PC-9 (cell line): ENCODE measurements around the gene GSPT1. TPM values are rescaled to one million over a fixed set of nuclear protein-coding genes. Genes with fewer than 3 reads are reported as not detected.
"Not testable (repeated sequence)": the region's sequence is repeated elsewhere in the genome, so short reads cannot be mapped to it uniquely, and the experiment has no call there.

Experiments
- BruUV-seq: library from RNA; stranded (reverse); fragments of 400-500 nt; replicated peaks from 2 replicates; lab custom pipeline; 2021; lab: Mats Ljungman, UMichigan
- CTCF ChIA-PET: fragments of 300-600 bp; sonication (Branson Sonifier 250); formaldehyde crosslinking; loops from one replicate; lab custom pipeline; 2022; ENCODE audit warnings: antibody characterized with exemption; lab: Charles Lee
- POLR2A ChIA-PET: fragments of 300-600 bp; sonication (Branson Sonifier 250); formaldehyde crosslinking; loops from one replicate; lab custom pipeline; 2022; ENCODE audit warnings: antibody characterized with exemption; ENCODE audit not compliant: unreplicated experiment; lab: Charles Lee
- DNase-seq, 2 experiments: peaks; one replicate each; pipeline versions ENCODE4 v3.0.0 to v3.0.0-alpha.2; 2015 to 2022; ENCODE audit warnings: mixed read lengths in 1 of 2
- H2AFZ ChIP-seq: fragments of 200-600 bp; sonication (generic); 2 replicates; pipeline ENCODE4 v1.8.1; 2017; ENCODE audit warnings: antibody characterized with exemption
- H3F3A ChIP-seq: fragments of 200-600 bp; sonication (generic); 2 replicates; pipeline ENCODE4 v1.8.1; 2017; ENCODE audit warnings: antibody characterized with exemption, mild to moderate bottlenecking, low read depth; ENCODE audit not compliant: insufficient read depth
- H3K27ac ChIP-seq: fragments of 200-600 bp; sonication (generic); 2 replicates; pipeline ENCODE4 v1.6.1; 2016; ENCODE audit warnings: mixed run types
- H3K27me3 ChIP-seq: fragments of 200-600 bp; sonication (generic); 2 replicates; pipeline ENCODE4 v1.6.1; 2016; ENCODE audit warnings: low read depth, mixed run types; ENCODE audit not compliant: insufficient read depth
- H3K36me3 ChIP-seq: fragments of 200-600 bp; sonication (generic); 2 replicates; pipeline ENCODE4 v1.6.1; 2016; ENCODE audit warnings: low read depth, mixed run types
- H3K4me1 ChIP-seq: fragments of 200-600 bp; sonication (generic); replicated peaks from 2 replicates; pipeline ENCODE4 v1.6.1; 2016; ENCODE audit warnings: mixed run types; ENCODE audit not compliant: insufficient read depth
- H3K4me2 ChIP-seq: fragments of 200-600 bp; sonication (generic); 2 replicates; pipeline ENCODE4 v1.6.1; 2017; ENCODE audit warnings: mixed run types
- H3K4me3 ChIP-seq: fragments of 200-600 bp; sonication (generic); 2 replicates; pipeline ENCODE4 v1.6.1; 2016; ENCODE audit warnings: mixed run types
- H3K79me2 ChIP-seq: fragments of 200-600 bp; sonication (generic); 2 replicates; pipeline ENCODE4 v1.6.1; 2017; ENCODE audit warnings: low read depth, mixed run types
- H3K9me2 ChIP-seq: fragments of 200-600 bp; sonication (generic); 2 replicates; pipeline ENCODE4 v1.8.1; 2017; ENCODE audit warnings: mild to moderate bottlenecking; ENCODE audit not compliant: insufficient read depth
- H3K9me3 ChIP-seq: fragments of 200-600 bp; sonication (generic); 2 replicates; pipeline ENCODE4 v1.8.1; 2016; ENCODE audit warnings: low read depth; ENCODE audit not compliant: insufficient read depth
- H4K20me1 ChIP-seq: fragments of 200-600 bp; sonication (generic); 2 replicates; pipeline ENCODE4 v1.8.1; 2017; ENCODE audit not compliant: insufficient read depth
- CTCF ChIP-seq: fragments of 200-600 bp; sonication (generic); conservative IDR thresholded peaks from 2 replicates; pipeline ENCODE4 v1.6.1; 2017; ENCODE audit warnings: mixed run types, antibody characterized with exemption, mild to moderate bottlenecking, moderate library complexity
- EZH2 ChIP-seq: fragments of 200-600 bp; sonication (generic); IDR thresholded peaks from 2 replicates; pipeline ENCODE4 v1.8.0; 2017; ENCODE audit warnings: antibody characterized with exemption, low read depth
- intact Hi-C: fragments of 100-400 bp; cut with micrococcal nuclease; formaldehyde crosslinking; loops from one replicate; pipeline ENCODE4 v1.10.0; 2022; ENCODE audit not compliant: unreplicated experiment
- total RNA-seq: library from RNA; stranded (reverse); gene quantifications from 2 replicates; pipeline ENCODE4 v1.2.3, GENCODE V29; 2021

GSPT1 gene
- total RNA-seq, 1 experiment from 2014 or later: 161 TPM

GRCh38 chr16:11924046-11924445, 8.3 kb upstream of the GSPT1 start:
- H3K27me3 ChIP-seq, H3K27ac ChIP-seq, CTCF ChIA-PET, H3F3A ChIP-seq, DNase-seq, H3K36me3 ChIP-seq, H2AFZ ChIP-seq, H4K20me1 ChIP-seq, H3K4me3 ChIP-seq, intact Hi-C loops, BruUV-seq, H3K4me2 ChIP-seq, H3K4me1 ChIP-seq, H3K9me3 ChIP-seq, H3K9me2 ChIP-seq, H3K79me2 ChIP-seq: not testable (repeated sequence)
- POLR2A ChIA-PET: interaction anchor here (0.7 kb wide), 1 partner anchor 101 kb away, joined by 12 read pairs; no protein-coding TSS in a partner anchor

- peaks cover 38% of the 10 kb centered on the region for H3K79me2 ChIP-seq
- peaks cover 17% of the 10 kb centered on the region; the same call in 1 of the 2 replicates for H3F3A ChIP-seq
- peaks cover 30% of the 10 kb centered on the region for H4K20me1 ChIP-seq
- H3K9me2 ChIP-seq: no peaks in the 10 kb centered on the region
- no peaks in the 10 kb centered on the region for H3K36me3 ChIP-seq
- ChIA-PET CTCF (interaction anchor here (0.7 to 0.8 kb wide), 3 partner anchors 56 to 152 kb away, joined by 3 to 4 read pairs (median 4); no protein-coding TSS in a partner anchor), POLR2A (interaction anchor here (0.7 kb wide), 1 partner anchor 133 kb away, joined by 4 read pairs; no protein-coding TSS in a partner anchor)
- intact Hi-C loops: loop anchor here (2.0 to 5.0 kb wide), 3 partner anchors 61 to 174 kb away; partner anchors contain the start of genes SNX29 and TXNDC11
- H2AFZ ChIP-seq: peak overlapping the region; percentile 85
- TF ChIP-seq CTCF (no peak), EZH2 (no peak)
- H3K4me3 ChIP-seq: peak overlapping the region; percentile 72
- peak overlapping the region; percentile 97 for H3K27ac ChIP-seq
- BruUV-seq: TSS peak; percentile 87
- peaks cover 34% of the 10 kb centered on the region for H3K4me1 ChIP-seq
- no peaks in the 10 kb centered on the region for H3K9me3 ChIP-seq
- no peaks in the 10 kb centered on the region for H3K27me3 ChIP-seq
- DNase-seq: peak; percentile 70 to 98
- peak overlapping the region; percentile 86 for H3K4me2 ChIP-seq
Observed at GRCh38 chr16:11916524-11917285, 949 bp upstream of the GSPT1 start.

- 0 out of 2 replicates have a peak, but pooled peaks cover 4% of the 10 kb centered on the region for H3K36me3 ChIP-seq
- H3F3A ChIP-seq: peaks cover 17% of the 10 kb centered on the region; the same call in 1 of the 2 replicates
- H2AFZ ChIP-seq: peak overlapping the region; percentile 70; the same call in 1 of the 2 replicates
- ChIA-PET POLR2A (interaction anchor here (0.5 to 0.9 kb wide), 4 partner anchors 48 to 540 kb away, joined by 3 to 7 read pairs (median 4); partner anchors contain the start of gene SNX29), CTCF (interaction anchor here (0.7 to 0.9 kb wide), 2 partner anchors 11 to 34 kb away, joined by 3 to 5 read pairs; no protein-coding TSS in a partner anchor)
- no peaks in the 10 kb centered on the region for H3K9me2 ChIP-seq
- H3K4me1 ChIP-seq: peaks cover 45% of the 10 kb centered on the region
- H3K27ac ChIP-seq: peak overlapping the region; percentile 52
- no peaks in the 10 kb centered on the region for H3K27me3 ChIP-seq
- H3K4me3 ChIP-seq: peak overlapping the region; percentile 93
- no peaks in the 10 kb centered on the region for H3K9me3 ChIP-seq
- H4K20me1 ChIP-seq: peaks cover 45% of the 10 kb centered on the region
- DNase-seq: peak in 1 of 2 experiments; percentile 47
- H3K79me2 ChIP-seq: peaks cover 54% of the 10 kb centered on the region
- BruUV-seq: no TSS peak
- intact Hi-C loops: loop anchor here (5.0 kb wide), 2 partner anchors 62 to 112 kb away; partner anchors contain the start of gene SNX29
- peak overlapping the region; percentile 96 for H3K4me2 ChIP-seq
- TF ChIP-seq EZH2: no peak
- TF ChIP-seq CTCF: no peak
Observed at GRCh38 chr16:11915114-11915643, 577 bp downstream of the GSPT1 start.
